GM18909 (cell line): Measurements from ENCODE around the gene ZBTB16.

Experiments used
- ATAC-seq: cut with Tn5 transposase; IDR thresholded peaks from one replicate; pipeline ENCODE4 v1.9.1; 2021; ENCODE audit warnings: mild to moderate bottlenecking; ENCODE audit not compliant: unreplicated experiment, poor library complexity

The ZBTB16 gene

GRCh38 chr11:114221037-114221436, 161.5 kb downstream of the ZBTB16 start:
- ATAC-seq: no peak

GRCh38 chr11:114225661-114226060, 166.2 kb downstream of the ZBTB16 start:
- no peak for ATAC-seq

GRCh38 chr11:114226356-114226755, 166.8 kb downstream of the ZBTB16 start:
- no peak for ATAC-seq

GRCh38 chr11:114228435-114229411, 169.2 kb downstream of the ZBTB16 start:
- no peak for ATAC-seq

- ATAC-seq: no peak
These were observed 170.7 kb downstream of the ZBTB16 start for GRCh38 chr11:114230031-114230704.

GRCh38 chr11:114232400-114233059, 173.0 kb downstream of the ZBTB16 start:
- no peak for ATAC-seq

- ATAC-seq: no peak
These were observed 174.2 kb downstream of the ZBTB16 start for GRCh38 chr11:114233755-114234154.

- ATAC-seq: no peak
These were observed 177.3 kb downstream of the ZBTB16 start for GRCh38 chr11:114236829-114237228.

- no peak for ATAC-seq
These were observed 178.1 kb downstream of the ZBTB16 start for GRCh38 chr11:114237321-114238280.

- ATAC-seq: no peak
These were observed 180.2 kb downstream of the ZBTB16 start for GRCh38 chr11:114239753-114240161.

GRCh38 chr11:114242032-114242431, 182.5 kb downstream of the ZBTB16 start:
- no peak for ATAC-seq

GRCh38 chr11:114243461-114244372, 184.2 kb downstream of the ZBTB16 start:
- ATAC-seq: no peak

- no peak for ATAC-seq
These were observed 185.3 kb downstream of the ZBTB16 start for GRCh38 chr11:114244726-114245394.

- no peak for ATAC-seq
These were observed 187.0 kb downstream of the ZBTB16 start for GRCh38 chr11:114246321-114247069.

GRCh38 chr11:114247070-114247789, 187.7 kb downstream of the ZBTB16 start:
- ATAC-seq: no peak

GRCh38 chr11:114250180-114250579, 190.7 kb downstream of the ZBTB16 start:
- ATAC-seq: no peak
